Measurements from ENCODE around the gene ITGB5.

Gene ITGB5

GRCh38 chr3:124856677-124857076, 30.5 kb downstream of the ITGB5 start:
- DNase-seq (ENCODE audit: extremely low spot score), result no peak
- ChIA-PET POLR2A (no interaction called here), CTCF (interaction anchor here (0.9 to 1.6 kb wide), 3 partner anchors 11 to 96 kb away, joined by 3 to 7 read pairs (median 4); no protein-coding TSS in a partner anchor)
- TF ChIP-seq CTCF (IDR thresholded peaks at IDR 0.05; ENCODE audit: control extremely low read depth, extremely low read depth, low read depth, missing control alignments), result no peak

- CTCF ChIA-PET, result interaction anchor here (1.1 to 1.2 kb wide), 3 partner anchors 9 to 93 kb away, joined by 3 to 7 read pairs (median 4); no protein-coding TSS in a partner anchor
- no peak for DNase-seq (ENCODE audit: extremely low spot score)
- no peak for TF ChIP-seq CTCF (IDR thresholded peaks at IDR 0.05; ENCODE audit: control extremely low read depth, extremely low read depth, low read depth, missing control alignments)
- POLR2A ChIA-PET, result no interaction called here
Observed at GRCh38 chr3:124854009-124854408, 33.2 kb downstream of the ITGB5 start.

GRCh38 chr3:124853446-124853845, 33.7 kb downstream of the ITGB5 start:
- POLR2A ChIA-PET, result no interaction called here
- no peak for TF ChIP-seq CTCF (IDR thresholded peaks at IDR 0.05; ENCODE audit: control extremely low read depth, extremely low read depth, low read depth, missing control alignments)
- CTCF ChIA-PET, result interaction anchor here (1.1 to 1.2 kb wide), 3 partner anchors 9 to 92 kb away, joined by 3 to 7 read pairs (median 4); no protein-coding TSS in a partner anchor
- no peak for DNase-seq (ENCODE audit: extremely low spot score)

GRCh38 chr3:124851905-124852304, 35.3 kb downstream of the ITGB5 start:
- CTCF ChIA-PET, result interaction anchor here (1.1 to 1.7 kb wide), 3 partner anchors 11 to 91 kb away, joined by 3 to 8 read pairs (median 4); no protein-coding TSS in a partner anchor
- TF ChIP-seq CTCF (IDR thresholded peaks at IDR 0.05; ENCODE audit: control extremely low read depth, extremely low read depth, low read depth, missing control alignments), result no peak
- POLR2A ChIA-PET, result no interaction called here
- no peak for DNase-seq (ENCODE audit: extremely low spot score)

DNA sequence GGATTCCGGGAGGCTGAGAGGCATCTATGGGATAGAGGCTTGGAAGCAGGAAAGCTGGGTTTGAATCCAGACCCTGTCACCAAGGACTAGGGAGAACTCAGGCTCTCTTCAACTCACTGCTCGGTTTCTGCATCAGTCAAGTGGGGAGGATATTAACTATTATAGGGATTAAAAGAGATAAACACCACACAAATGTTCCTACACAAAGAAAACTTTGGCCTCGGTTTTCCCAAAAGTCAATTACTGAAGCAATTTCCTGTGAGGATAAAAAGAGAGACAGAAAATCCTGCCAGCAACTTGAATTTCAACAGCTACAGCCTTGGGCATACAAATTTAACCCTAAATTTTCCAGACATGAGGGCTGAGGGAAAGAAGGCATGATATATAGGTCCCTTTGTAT, 36.0 kb downstream of the ITGB5 start:
- POLR2A ChIA-PET, result no interaction called here
- CTCF ChIA-PET, result interaction anchor here (1.1 to 1.7 kb wide), 2 partner anchors 12 to 90 kb away, joined by 3 to 4 read pairs; no protein-coding TSS in a partner anchor
- TF ChIP-seq CTCF (IDR thresholded peaks at IDR 0.05; ENCODE audit: control extremely low read depth, extremely low read depth, low read depth, missing control alignments), result no peak
- no peak for DNase-seq (ENCODE audit: extremely low spot score)

DNA sequence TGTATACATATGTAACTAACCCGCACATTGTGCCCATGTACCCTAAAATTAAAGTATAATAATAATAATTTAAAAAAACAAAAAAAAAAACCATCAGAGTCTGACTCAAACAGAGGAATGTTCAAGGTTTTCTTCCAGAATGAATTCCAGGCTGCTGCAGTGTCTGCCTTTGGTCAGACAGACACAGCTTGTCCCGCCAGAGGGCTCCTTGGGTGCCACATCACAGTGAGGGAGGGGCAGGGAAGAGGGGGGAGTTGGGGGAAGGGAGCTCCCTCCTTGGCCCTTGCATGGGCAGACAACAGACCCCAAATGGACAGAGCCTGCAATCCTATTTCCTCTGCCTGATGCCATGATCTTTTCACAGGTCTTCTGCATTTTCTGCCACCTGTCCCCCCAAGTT, 36.5 kb downstream of the ITGB5 start:
- POLR2A ChIA-PET, result no interaction called here
- no peak for TF ChIP-seq CTCF (IDR thresholded peaks at IDR 0.05; ENCODE audit: control extremely low read depth, extremely low read depth, low read depth, missing control alignments)
- no peak for DNase-seq (ENCODE audit: extremely low spot score)
- CTCF ChIA-PET, result no interaction called here

Data from GM10248 (cell line).